NCI-H1694 (cell line): ENCODE results near the gene ZSCAN21.

ENCODE experiments used
- DNase-seq: peaks from one replicate; lab custom pipeline; 2025; lab: John Stamatoyannopoulos, UW

ZSCAN21 gene

DNA sequence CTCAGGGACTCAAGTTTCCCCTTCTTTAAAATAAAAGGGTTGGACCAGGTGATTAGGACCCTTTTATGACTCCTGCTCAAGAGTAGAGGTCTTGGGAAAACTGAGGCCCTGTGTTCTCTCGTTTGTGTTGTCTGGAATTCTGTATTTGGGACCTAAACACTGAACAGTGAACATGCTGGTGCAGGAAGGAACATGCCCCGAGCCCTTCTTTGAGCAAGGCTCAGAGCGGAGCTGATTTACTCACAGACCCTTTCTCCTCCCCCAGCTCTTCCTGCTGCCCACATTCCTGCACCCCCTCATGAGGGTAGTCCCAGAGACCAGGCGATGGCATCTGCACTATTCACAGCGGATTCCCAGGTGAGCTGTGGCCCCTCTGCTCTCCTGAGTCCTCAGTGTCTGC is 20.0 kb upstream of the ZSCAN21 start:
- no peak for DNase-seq

DNA sequence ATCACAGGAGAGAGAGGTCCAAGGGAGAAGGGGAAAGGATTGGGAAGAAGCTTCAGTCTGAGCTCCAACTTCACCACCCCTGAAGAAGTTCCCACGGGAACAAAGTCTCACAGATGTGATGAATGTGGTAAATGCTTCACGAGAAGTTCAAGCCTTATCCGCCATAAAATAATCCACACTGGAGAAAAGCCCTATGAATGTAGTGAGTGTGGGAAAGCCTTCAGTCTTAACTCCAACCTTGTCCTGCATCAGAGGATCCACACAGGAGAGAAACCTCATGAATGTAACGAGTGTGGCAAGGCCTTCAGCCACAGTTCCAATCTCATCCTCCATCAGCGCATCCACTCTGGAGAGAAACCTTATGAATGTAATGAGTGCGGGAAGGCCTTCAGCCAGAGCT is 16.0 kb upstream of the ZSCAN21 start:
- DNase-seq: no peak

GRCh38 chr7:100034871-100035510 is 14.6 kb upstream of the ZSCAN21 start:
- DNase-seq: no peak

GRCh38 chr7:100035876-100036275 is 13.7 kb upstream of the ZSCAN21 start:
- DNase-seq: no peak

DNA sequence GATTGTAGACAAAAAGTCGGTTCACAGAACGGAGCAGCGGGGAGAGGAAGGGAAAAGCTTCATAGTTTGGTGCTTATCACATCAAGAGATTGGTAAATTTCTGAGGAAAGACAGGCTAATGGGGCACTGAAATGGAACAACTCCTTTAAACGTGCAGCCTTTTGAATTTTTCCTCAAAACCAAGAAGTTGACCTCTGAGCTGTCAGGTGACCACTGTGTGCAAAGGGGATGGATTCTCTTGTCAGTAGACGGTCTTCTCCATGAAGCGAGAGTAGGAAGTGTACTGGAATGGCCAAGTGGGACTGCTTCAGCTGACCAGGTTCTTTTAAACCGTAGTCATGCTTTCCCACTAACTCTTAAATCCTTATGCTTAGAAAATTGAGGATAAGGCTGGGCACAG is 11.2 kb upstream of the ZSCAN21 start:
- no peak for DNase-seq

- DNase-seq: no peak
Measured at GRCh38 chr7:100040575-100040974, 9.0 kb upstream of the ZSCAN21 start.

DNA sequence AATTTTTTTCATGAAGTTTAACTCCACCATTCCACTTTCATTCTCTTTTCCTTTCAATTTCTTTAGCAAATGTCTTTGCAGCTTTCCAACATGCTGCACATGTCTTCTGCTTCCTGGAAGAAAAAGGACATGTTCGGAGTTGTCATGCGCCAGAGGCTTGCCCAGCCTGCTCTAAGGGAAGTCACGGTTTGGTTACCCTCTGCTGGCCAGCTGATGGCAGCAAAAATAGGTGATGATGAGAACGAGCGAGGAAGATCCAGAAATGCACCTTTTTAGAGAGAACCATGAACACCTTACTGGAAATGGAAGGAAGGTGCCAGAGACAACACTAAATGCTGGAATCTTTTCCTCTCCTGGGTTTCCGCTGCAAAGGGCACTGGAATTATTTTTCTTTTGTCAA is 4.9 kb upstream of the ZSCAN21 start:
- DNase-seq: no peak

DNA sequence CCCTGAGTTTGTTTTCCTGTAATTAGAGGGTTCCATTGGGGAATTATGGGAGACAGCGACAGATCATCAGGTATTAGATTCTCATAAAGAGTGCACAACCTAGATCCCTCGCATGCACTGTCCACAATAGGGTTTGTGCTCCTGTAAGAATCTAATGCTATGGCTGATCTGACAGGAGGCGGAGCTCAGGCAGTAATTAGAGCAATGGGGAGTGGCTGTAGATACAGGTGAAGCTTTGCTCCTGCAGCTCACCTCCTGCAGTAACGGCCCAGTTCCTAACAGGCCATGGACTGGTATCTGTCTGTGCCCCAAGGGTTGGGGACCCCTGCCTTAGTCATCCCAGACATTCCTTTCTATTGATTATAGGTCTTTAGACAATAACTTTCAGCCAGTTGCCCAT is 894 bp upstream of the ZSCAN21 start:
- no peak for DNase-seq

GRCh38 chr7:100051611-100052010 is 2.0 kb downstream of the ZSCAN21 start:
- DNase-seq: no peak

- DNase-seq: peak; percentile 70
Measured at GRCh38 chr7:100053215-100053614, 3.6 kb downstream of the ZSCAN21 start.

GRCh38 chr7:100057006-100057405 is 7.4 kb downstream of the ZSCAN21 start:
- DNase-seq: no peak

DNA sequence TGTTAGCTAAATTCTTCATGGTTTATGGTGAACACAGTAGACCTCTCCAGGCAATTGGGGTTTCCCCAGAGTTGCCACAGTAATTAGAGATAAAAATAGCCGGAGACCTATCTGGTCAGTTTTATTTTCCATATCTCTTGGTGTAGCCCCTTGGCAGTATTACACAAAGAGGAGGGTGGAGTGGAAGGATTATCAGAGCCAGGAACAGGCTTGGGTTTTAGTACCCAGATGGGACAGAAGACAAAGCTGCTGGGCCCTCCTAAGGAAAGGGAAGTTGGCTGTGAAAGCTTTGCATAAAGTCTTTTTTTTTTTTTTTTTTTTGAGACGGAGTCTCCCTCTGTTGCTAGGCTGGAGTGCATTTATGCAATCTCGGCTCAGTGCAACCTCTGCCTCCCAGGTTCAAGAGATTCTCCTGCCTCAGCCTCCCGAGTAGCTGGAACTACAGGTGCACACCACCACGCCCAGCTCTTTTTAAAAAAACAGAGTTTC is 9.7 kb downstream of the ZSCAN21 start:
- no peak for DNase-seq

DNA sequence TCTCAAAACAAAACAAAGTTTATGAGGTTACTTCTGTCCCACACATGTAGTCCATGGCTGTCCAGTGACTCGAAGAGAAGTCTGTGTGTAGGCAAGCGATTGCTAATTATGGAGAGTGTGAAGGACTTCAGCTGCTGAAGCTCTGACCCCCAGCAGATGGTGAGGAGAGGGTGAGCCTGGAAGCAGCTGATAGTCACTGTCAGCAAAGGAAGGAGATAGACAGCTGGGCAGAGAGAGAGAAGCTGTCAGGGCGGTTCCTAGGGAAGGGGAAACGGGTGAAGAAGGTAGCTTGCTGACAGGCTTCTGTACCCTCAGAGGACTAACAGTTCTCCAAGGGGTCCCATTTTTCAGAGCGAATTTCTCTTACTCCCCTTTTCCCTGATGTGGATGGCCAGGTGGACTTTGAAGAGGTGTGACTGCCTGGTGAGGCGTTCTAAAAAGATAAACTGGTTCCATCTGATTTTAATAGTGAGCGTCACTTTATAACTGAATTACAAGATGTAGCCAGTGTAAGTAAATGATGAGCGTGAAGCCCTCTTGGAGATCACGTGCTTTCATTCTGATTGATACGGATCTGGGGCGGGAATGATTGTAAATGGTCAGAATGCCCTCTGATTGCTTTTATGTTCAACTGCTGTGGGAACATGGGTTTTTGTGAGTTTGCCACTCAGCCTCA is 12.1 kb downstream of the ZSCAN21 start:
- no peak for DNase-seq

DNA sequence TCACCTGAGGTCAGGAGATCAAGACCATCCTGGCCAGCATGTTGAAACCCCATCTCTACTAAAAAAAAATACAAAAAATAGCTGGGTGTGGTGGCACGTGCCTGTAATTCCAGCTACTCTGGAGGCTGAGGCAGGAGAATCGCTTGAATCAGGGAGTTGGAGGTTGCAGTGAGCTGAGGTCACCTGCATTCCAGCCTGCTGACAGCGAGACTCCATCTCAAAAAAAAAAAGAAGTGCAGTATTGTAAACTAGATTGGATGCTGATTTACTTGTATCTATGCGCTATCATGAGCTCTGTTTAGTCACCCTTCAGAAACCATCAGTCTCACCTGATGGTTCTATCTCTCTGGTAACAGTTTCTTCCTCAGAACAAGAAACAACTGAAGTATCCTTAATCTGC is 13.8 kb downstream of the ZSCAN21 start:
- DNase-seq: no peak

- DNase-seq: no peak
Measured at GRCh38 chr7:100064162-100064561, 14.6 kb downstream of the ZSCAN21 start.

DNA sequence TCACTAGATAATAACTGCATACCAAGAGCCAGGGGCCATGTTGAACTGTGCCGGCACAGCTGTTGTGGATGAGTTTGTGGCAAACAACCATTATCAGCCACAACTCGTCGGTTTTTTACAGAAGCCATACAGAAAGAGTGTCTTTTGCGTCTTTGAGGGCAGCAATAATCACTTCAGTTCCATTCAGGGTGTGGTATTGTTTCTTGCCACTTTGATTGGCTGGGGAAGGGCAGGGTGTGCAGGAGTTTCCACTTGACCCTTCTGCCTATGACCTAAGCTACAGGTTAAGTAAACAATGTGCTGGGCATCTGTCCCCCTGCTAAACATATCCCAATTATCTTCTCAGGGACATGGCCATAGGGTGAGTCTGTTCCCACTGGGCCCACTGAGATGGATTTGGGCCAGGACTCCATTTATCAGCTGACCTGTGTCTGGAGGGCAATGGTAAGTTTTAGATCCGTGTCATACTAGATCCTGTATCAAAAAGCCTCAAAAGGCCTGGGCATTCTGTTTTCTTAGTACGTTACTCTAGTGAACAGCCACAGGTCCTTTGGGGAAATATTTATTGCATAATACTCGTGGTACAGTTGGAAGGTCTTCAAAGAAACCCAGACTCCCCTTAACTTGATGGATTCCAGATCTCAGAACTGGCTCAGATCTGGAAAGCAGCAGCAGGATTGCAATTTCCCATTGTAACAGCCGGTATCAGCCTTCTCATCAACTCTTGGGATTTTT is 16.0 kb downstream of the ZSCAN21 start:
- DNase-seq: no peak

- no peak for DNase-seq
Measured at GRCh38 chr7:100066953-100067352, 17.4 kb downstream of the ZSCAN21 start.

GRCh38 chr7:100069991-100070390 is 20.4 kb downstream of the ZSCAN21 start:
- no peak for DNase-seq

GRCh38 chr7:100071018-100071723 is 21.6 kb downstream of the ZSCAN21 start:
- no peak for DNase-seq

DNA sequence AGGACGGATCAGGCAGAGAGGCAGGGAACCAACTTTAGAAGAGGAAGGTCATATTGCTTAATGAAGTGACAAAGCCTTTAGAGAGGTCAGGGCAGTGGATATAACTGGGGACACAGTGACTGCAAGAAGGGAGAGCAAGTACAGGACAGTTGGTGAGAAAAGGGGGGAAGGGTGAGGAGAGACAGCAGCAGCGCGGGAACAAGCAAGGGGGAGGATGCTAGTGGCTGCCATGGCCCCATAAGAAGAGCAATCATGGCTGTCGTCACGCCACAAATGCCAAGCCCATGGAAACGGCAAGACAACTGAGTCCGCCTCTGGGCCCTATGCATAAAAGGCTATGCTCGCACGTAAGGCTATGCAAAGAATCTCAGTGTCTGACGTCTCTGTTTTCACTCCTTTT is 22.9 kb downstream of the ZSCAN21 start:
- no peak for DNase-seq

- no peak for DNase-seq
Measured at GRCh38 chr7:100074841-100075240, 25.3 kb downstream of the ZSCAN21 start.

GRCh38 chr7:100075418-100075817 is 25.8 kb downstream of the ZSCAN21 start:
- DNase-seq: no peak

DNA sequence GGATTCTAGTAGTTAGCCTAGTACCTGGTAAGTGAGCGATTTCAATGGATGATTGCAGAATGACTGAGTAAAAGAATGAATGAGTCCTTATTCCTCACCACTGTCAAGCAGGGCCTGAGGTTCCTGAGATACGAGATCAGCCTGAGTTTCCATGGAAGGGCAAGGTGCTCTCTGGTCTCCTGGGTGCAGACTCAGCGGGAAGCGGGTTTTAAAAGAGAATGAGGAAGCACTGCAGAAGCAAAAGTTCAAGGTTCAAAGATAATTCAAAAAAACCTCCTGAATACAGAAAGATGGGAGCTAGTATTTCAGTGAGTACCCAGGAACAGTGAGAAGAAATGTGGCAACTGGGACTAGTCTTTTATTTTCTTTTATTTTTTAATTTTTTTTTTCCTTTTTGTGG is 27.6 kb downstream of the ZSCAN21 start:
- no peak for DNase-seq
